ENCODE results near the gene USP49.

Gene USP49

GRCh38 chr6:41740366-41741162 is 154.6 kb downstream of the USP49 start:
- no peaks in the 10 kb centered on the region for H3K27me3 Mint-ChIP-seq
- H3K9me3 Mint-ChIP-seq: no peaks in the 10 kb centered on the region
- no peak overlapping the region for H3K27ac Mint-ChIP-seq
- no peaks in the 10 kb centered on the region for H3K36me3 Mint-ChIP-seq (ENCODE audit: low read depth)
- H3K4me1 Mint-ChIP-seq (ENCODE audit: low read depth): no peaks in the 10 kb centered on the region
- no peak overlapping the region for H3K4me3 Mint-ChIP-seq
